ENCODE data around the gene TWIST2. TPM values are rescaled to one million over a fixed set of nuclear protein-coding genes. Genes with fewer than 3 reads are reported as not detected.

Gene TWIST2
- total and polyA plus RNA-seq, 9 of the 15 experiments (the other 6 are each of a cell fraction or from before 2014, with no cell fraction given): not detected

DNA sequence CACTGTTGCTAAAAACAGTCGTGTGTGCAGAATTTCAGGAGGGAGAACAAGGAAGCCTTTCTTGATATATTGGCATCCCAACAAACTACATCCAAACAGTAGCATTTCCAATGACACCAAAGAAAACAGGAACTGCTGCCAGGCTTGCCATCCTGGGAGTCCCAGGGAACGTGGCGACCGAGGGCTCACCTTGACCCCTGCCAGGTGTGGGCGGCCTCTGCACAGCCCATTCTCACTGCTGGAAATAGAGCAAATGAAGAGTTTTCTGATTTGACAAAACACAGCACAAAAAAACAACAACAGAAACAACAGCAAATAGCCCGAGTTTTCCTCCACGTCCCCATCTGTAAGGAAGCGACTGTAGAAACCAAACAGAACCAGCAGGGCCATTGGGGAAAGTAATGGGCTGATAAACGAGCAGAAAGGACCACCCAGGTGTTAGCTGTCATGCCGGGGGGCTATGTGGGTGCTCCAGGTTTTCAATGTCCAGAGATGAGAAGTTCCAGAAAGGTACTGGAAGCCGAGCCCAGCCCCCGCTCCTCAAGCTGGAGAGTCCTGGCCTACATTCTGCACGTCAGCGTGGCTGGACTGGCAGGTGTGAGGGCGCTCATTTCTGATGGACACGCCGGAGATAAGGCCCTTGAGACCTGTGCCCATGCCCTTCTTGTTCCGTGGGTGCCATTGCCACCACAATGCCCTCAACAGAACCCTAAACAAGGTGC is 80.8 kb downstream of the TWIST2 start (continued):
- TF ChIP-seq, protein P1, sequence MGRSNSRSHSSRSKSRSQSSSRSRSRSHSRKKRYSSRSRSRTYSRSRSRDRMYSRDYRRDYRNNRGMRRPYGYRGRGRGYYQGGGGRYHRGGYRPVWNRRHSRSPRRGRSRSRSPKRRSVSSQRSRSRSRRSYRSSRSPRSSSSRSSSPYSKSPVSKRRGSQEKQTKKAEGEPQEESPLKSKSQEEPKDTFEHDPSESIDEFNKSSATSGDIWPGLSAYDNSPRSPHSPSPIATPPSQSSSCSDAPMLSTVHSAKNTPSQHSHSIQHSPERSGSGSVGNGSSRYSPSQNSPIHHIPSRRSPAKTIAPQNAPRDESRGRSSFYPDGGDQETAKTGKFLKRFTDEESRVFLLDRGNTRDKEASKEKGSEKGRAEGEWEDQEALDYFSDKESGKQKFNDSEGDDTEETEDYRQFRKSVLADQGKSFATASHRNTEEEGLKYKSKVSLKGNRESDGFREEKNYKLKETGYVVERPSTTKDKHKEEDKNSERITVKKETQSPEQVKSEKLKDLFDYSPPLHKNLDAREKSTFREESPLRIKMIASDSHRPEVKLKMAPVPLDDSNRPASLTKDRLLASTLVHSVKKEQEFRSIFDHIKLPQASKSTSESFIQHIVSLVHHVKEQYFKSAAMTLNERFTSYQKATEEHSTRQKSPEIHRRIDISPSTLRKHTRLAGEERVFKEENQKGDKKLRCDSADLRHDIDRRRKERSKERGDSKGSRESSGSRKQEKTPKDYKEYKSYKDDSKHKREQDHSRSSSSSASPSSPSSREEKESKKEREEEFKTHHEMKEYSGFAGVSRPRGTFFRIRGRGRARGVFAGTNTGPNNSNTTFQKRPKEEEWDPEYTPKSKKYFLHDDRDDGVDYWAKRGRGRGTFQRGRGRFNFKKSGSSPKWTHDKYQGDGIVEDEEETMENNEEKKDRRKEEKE (IDR thresholded peaks at IDR 0.05; ENCODE audit: borderline replicate concordance in 1 of 2, control insufficient read depth in 1 of 2, low read depth in 2 of 2, low read length in 1 of 2): no peak
- TF ChIP-seq, protein P2, sequence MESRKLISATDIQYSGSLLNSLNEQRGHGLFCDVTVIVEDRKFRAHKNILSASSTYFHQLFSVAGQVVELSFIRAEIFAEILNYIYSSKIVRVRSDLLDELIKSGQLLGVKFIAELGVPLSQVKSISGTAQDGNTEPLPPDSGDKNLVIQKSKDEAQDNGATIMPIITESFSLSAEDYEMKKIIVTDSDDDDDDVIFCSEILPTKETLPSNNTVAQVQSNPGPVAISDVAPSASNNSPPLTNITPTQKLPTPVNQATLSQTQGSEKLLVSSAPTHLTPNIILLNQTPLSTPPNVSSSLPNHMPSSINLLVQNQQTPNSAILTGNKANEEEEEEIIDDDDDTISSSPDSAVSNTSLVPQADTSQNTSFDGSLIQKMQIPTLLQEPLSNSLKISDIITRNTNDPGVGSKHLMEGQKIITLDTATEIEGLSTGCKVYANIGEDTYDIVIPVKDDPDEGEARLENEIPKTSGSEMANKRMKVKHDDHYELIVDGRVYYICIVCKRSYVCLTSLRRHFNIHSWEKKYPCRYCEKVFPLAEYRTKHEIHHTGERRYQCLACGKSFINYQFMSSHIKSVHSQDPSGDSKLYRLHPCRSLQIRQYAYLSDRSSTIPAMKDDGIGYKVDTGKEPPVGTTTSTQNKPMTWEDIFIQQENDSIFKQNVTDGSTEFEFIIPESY (CRISPR knock-in tag; IDR thresholded peaks at IDR 0.05): no peak
- TF ChIP-seq TCF7L2 (IDR thresholded peaks at IDR 0.05; ENCODE audit: low read depth, low read length): no peak

All from K562 (cell line).